Activated CD8-positive, alpha-beta T cell treated with anti-CD3 and anti-CD28 coated beads, Interleukin-2, amount 10 ng/mL, durations not matched to agents 7 days and 5 days (primary cell): Measurements from ENCODE around the gene KRTAP5-1. TPM values are rescaled to one million over a fixed set of nuclear protein-coding genes. Genes with fewer than 3 reads are reported as not detected.

ENCODE experiments used
- ATAC-seq: fragments of 150-1000 bp; cut with Tn5 transposase; one replicate; pipeline ENCODE4 v1.10.0; 2021; ENCODE audit warnings: moderate library complexity
- CTCF ChIA-PET: fragments of 350-600 bp; sonication (Branson Sonifier 250); formaldehyde crosslinking; loops from one replicate; lab custom pipeline; 2021; ENCODE audit warnings: antibody characterized with exemption; lab: Charles Lee
- POLR2A ChIA-PET: fragments of 350-600 bp; sonication (Branson Sonifier 250); formaldehyde crosslinking; loops from one replicate; lab custom pipeline; 2021; ENCODE audit warnings: antibody characterized with exemption; lab: Charles Lee
- DNase-seq: peaks from one replicate; pipeline ENCODE4 v3.0.0-alpha.2; 2020
- H3K27ac Mint-ChIP-seq: one replicate; pipeline ENCODE4 v1.8.0; 2021; ENCODE audit warnings: mild to moderate bottlenecking, mixed read lengths
- H3K27me3 Mint-ChIP-seq: one replicate; pipeline ENCODE4 v1.8.0; 2021; ENCODE audit warnings: low read depth, mixed read lengths
- H3K36me3 Mint-ChIP-seq: one replicate; pipeline ENCODE4 v1.8.0; 2021; ENCODE audit warnings: low read depth, mixed read lengths
- H3K4me1 Mint-ChIP-seq: one replicate; pipeline ENCODE4 v1.8.0; 2021; ENCODE audit warnings: low read depth, mixed read lengths
- H3K4me3 Mint-ChIP-seq: one replicate; pipeline ENCODE4 v1.8.0; 2021; ENCODE audit warnings: mild to moderate bottlenecking, mixed read lengths
- H3K9me3 Mint-ChIP-seq: one replicate; pipeline ENCODE4 v1.8.0; 2022; ENCODE audit warnings: mixed read lengths; ENCODE audit not compliant: insufficient read depth
- total RNA-seq, 2 experiments: library from RNA; stranded (reverse); gene quantifications; one replicate each; pipeline ENCODE4 v1.2.3, GENCODE V29; 2021

KRTAP5-1 gene
- total RNA-seq, 2 experiments from 2014 or later, result not detected

- DNase-seq (no peak), ATAC-seq (no peak)
- Mint-ChIP-seq H3K4me1 (no peaks in the 10 kb centered on the region), H3K4me3 (no peak overlapping the region), H3K9me3 (no peaks in the 10 kb centered on the region), H3K36me3 (no peaks in the 10 kb centered on the region), H3K27me3 (no peaks in the 10 kb centered on the region), H3K27ac (no peak overlapping the region)
- POLR2A ChIA-PET, result no interaction called here
- CTCF ChIA-PET, result interaction anchor here (2.5 kb wide), 1 partner anchor 11 kb away, joined by 20 read pairs; no protein-coding TSS in a partner anchor
These were observed 21.2 kb downstream of the KRTAP5-1 start for GRCh38 chr11:1563697-1564534.

- DNase-seq (no peak), ATAC-seq (no peak)
- CTCF ChIA-PET, result no interaction called here
- no peaks in the 10 kb centered on the region for H3K4me1 Mint-ChIP-seq
- no peaks in the 10 kb centered on the region for H3K27me3 Mint-ChIP-seq
- no peaks in the 10 kb centered on the region for H3K9me3 Mint-ChIP-seq
- no peak overlapping the region for H3K4me3 Mint-ChIP-seq
- H3K27ac Mint-ChIP-seq, result no peak overlapping the region
- POLR2A ChIA-PET, result no interaction called here
- H3K36me3 Mint-ChIP-seq, result no peaks in the 10 kb centered on the region
These were observed 21.9 kb downstream of the KRTAP5-1 start for GRCh38 chr11:1563149-1563638.

GRCh38 chr11:1562469-1563148 is 22.5 kb downstream of the KRTAP5-1 start:
- H3K27ac Mint-ChIP-seq, result no peak overlapping the region
- H3K36me3 Mint-ChIP-seq, result no peaks in the 10 kb centered on the region
- H3K4me3 Mint-ChIP-seq, result no peak overlapping the region
- DNase-seq (no peak), ATAC-seq (no peak)
- POLR2A ChIA-PET, result no interaction called here
- no peaks in the 10 kb centered on the region for H3K27me3 Mint-ChIP-seq
- no peaks in the 10 kb centered on the region for H3K9me3 Mint-ChIP-seq
- H3K4me1 Mint-ChIP-seq, result no peaks in the 10 kb centered on the region
- CTCF ChIA-PET, result no interaction called here

DNA sequence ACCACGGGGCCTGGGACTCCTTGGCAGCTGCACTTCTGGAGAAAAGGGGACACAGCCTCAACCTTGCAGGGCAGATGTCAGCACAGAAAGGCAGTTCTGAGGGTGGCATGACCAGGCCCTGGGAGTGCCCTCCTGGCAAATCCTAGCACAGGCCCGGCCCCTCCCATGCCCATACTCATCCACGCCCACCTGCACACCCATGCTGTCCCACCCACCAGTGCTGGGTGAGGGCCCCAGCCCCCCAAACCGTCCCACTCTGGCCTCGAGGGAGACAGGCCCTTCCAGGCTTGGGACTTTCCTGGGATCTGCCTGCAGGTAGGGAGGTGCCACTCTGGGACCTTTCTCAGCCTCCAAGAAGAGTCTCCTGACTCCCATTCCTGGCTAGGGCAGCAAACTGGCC is 23.1 kb downstream of the KRTAP5-1 start:
- Mint-ChIP-seq H3K27me3 (no peaks in the 10 kb centered on the region), H3K27ac (no peak overlapping the region), H3K9me3 (no peaks in the 10 kb centered on the region), H3K4me1 (no peaks in the 10 kb centered on the region), H3K36me3 (no peaks in the 10 kb centered on the region), H3K4me3 (no peak overlapping the region)
- DNase-seq (no peak), ATAC-seq (no peak)
- ChIA-PET CTCF (no interaction called here), POLR2A (no interaction called here)

DNA sequence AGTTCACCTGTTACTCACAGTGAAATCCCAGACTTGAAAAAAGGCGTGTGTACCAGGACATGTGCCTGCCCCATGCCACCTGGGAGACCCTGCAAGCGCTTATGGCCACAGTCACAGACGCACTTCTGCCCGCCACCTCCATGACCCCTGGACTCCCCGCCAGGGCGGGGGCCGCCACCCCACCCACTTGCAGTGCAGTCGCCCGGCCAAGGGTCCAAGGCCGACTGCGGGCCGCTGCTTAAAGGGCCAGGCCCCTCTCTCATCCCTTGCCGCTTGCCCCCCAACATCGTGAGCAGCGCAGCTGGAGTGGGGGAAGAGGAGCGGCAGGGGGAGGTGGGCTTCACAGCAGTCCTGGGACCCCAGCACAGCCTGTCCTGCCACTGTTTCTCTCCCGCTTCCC is 23.8 kb downstream of the KRTAP5-1 start:
- Mint-ChIP-seq H3K27ac (no peak overlapping the region), H3K4me3 (no peak overlapping the region)
- no peak for ATAC-seq

DNA sequence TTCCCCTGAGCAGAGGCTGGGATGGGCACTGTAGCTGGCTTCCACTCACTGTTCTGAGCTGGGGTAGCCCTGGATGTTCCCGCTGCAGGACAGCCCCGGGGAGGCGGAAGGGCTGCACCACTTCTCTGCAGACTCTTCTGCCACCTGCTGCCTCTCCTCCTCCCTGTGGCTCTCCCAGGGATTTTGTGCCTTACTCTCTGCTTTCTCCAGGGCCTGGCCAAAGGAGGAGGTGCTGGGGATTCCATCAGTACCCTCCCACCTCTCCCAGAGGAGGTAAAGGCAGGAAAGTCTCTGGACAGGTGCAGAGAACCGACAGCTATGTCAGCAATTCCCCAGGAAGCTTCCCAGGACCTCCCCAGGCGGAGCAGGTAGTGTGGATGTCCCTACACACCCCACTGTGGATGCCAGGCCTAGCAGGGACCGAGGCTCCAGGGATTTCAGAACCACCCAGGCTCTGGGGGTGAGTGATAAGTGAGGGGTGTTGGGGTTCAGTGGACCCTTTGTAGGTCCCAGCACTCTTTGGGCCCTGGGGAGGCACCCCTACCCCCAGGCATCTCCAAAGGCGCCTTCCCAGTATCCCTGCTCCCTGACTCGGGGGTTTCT is 24.3 kb downstream of the KRTAP5-1 start:
- Mint-ChIP-seq H3K4me3 (no peak overlapping the region), H3K27me3 (no peaks in the 10 kb centered on the region)
- POLR2A ChIA-PET, result no interaction called here

More for the DNA sequence above, 23.8 kb downstream of the KRTAP5-1 start:
- H3K36me3 Mint-ChIP-seq, result no peaks in the 10 kb centered on the region
- CTCF ChIA-PET, result no interaction called here
- H3K27me3 Mint-ChIP-seq, result no peaks in the 10 kb centered on the region
- POLR2A ChIA-PET, result no interaction called here
- H3K9me3 Mint-ChIP-seq, result no peaks in the 10 kb centered on the region
- no peak for DNase-seq
- no peaks in the 10 kb centered on the region for H3K4me1 Mint-ChIP-seq

GRCh38 chr11:1560002-1560648 is 25.0 kb downstream of the KRTAP5-1 start:
- H3K9me3 Mint-ChIP-seq, result no peaks in the 10 kb centered on the region
- DNase-seq, result no peak
- H3K36me3 Mint-ChIP-seq, result no peaks in the 10 kb centered on the region
- no peak overlapping the region for H3K4me3 Mint-ChIP-seq
- ChIA-PET POLR2A (no interaction called here), CTCF (no interaction called here)
- no peaks in the 10 kb centered on the region for H3K27me3 Mint-ChIP-seq
- no peak for ATAC-seq
- H3K27ac Mint-ChIP-seq, result no peak overlapping the region
- no peaks in the 10 kb centered on the region for H3K4me1 Mint-ChIP-seq

More for the DNA sequence above, 24.3 kb downstream of the KRTAP5-1 start:
- DNase-seq (no peak), ATAC-seq (no peak)
- Mint-ChIP-seq H3K9me3 (no peaks in the 10 kb centered on the region), H3K27ac (no peak overlapping the region), H3K36me3 (no peaks in the 10 kb centered on the region), H3K4me1 (no peaks in the 10 kb centered on the region)
- CTCF ChIA-PET, result no interaction called here

GRCh38 chr11:1559111-1559951 is 25.8 kb downstream of the KRTAP5-1 start:
- no peaks in the 10 kb centered on the region for H3K36me3 Mint-ChIP-seq
- DNase-seq, result no peak
- no peaks in the 10 kb centered on the region for H3K9me3 Mint-ChIP-seq
- no peaks in the 10 kb centered on the region for H3K27me3 Mint-ChIP-seq
- no peak for ATAC-seq
- CTCF ChIA-PET, result interaction anchor here (0.8 to 1.8 kb wide), 2 partner anchors 13 to 15 kb away, joined by 3 to 5 read pairs; no protein-coding TSS in a partner anchor
- POLR2A ChIA-PET, result no interaction called here
- no peak overlapping the region for H3K27ac Mint-ChIP-seq
- H3K4me1 Mint-ChIP-seq, result no peaks in the 10 kb centered on the region
- no peak overlapping the region for H3K4me3 Mint-ChIP-seq

GRCh38 chr11:1558775-1559110 is 26.3 kb downstream of the KRTAP5-1 start:
- Mint-ChIP-seq H3K36me3 (no peaks in the 10 kb centered on the region), H3K9me3 (no peaks in the 10 kb centered on the region), H3K27ac (no peak overlapping the region), H3K4me3 (no peak overlapping the region), H3K4me1 (no peaks in the 10 kb centered on the region), H3K27me3 (no peaks in the 10 kb centered on the region)
- ChIA-PET POLR2A (no interaction called here), CTCF (interaction anchor here (0.8 to 1.8 kb wide), 2 partner anchors 12 to 16 kb away, joined by 3 to 5 read pairs; no protein-coding TSS in a partner anchor)
- ATAC-seq, result no peak
- DNase-seq, result no peak

- no peaks in the 10 kb centered on the region for H3K9me3 Mint-ChIP-seq
- no peaks in the 10 kb centered on the region for H3K4me1 Mint-ChIP-seq
- H3K36me3 Mint-ChIP-seq, result no peaks in the 10 kb centered on the region
- no peak overlapping the region for H3K4me3 Mint-ChIP-seq
- POLR2A ChIA-PET, result no interaction called here
- CTCF ChIA-PET, result interaction anchor here (0.8 to 1.8 kb wide), 2 partner anchors 11 to 17 kb away, joined by 3 to 5 read pairs; no protein-coding TSS in a partner anchor
- ATAC-seq (no peak), DNase-seq (no peak)
- no peak overlapping the region for H3K27ac Mint-ChIP-seq
- no peaks in the 10 kb centered on the region for H3K27me3 Mint-ChIP-seq
These were observed 26.9 kb downstream of the KRTAP5-1 start for GRCh38 chr11:1557904-1558774.
